ENCODE data around the gene KLHL36. TPM values are rescaled to one million over a fixed set of nuclear protein-coding genes. Genes with fewer than 3 reads are reported as not detected.

KLHL36 gene
- total and polyA plus RNA-seq, 9 of the 15 experiments (the other 6 are each of a cell fraction or from before 2014, with no cell fraction given), result 2.1 to 51.2 (median 18.5) TPM

- no peak for FAIRE-seq
- WGBS (ENCODE audit: insufficient coverage, low coverage, missing lambda C conversion rate), result 54% methylated on average over 16 of the region's 16 CpGs
- POLR2A ChIA-PET, result interaction anchor here (1.0 kb wide), 1 partner anchor 125 kb away, joined by 5 read pairs; no protein-coding TSS in a partner anchor
Measured at GRCh38 chr16:84630446-84631152, 17.7 kb upstream of the KLHL36 start.

More at GRCh38 chr16:84630446-84631152, 17.7 kb upstream of the KLHL36 start:
- Histone ChIP-seq H4K20me1 (replicated peaks; ENCODE audit: control insufficient read depth, insufficient read depth, low read length) (no peaks in the 10 kb centered on the region), H3K9ac (ENCODE audit: insufficient read depth in 1 of 2, low read depth in 2 of 2, low read length in 2 of 2) (no peak overlapping the region), H3K27me3 (ENCODE audit: control insufficient read depth in 2 of 2, insufficient read depth in 2 of 2, low read length in 2 of 2) (peaks cover 8 to 10% of the 10 kb centered on the region in 2 experiments; a peak in 2 of 5 replicates), H3K9me3 (replicated peaks; ENCODE audit: control insufficient read depth, insufficient read depth, low read depth, low read length) (no peaks in the 10 kb centered on the region), H3K4me1 (replicated peaks in 1 of 2; ENCODE audit: control insufficient read depth in 2 of 2, insufficient read depth in 2 of 2, low read length in 2 of 2) (peaks cover 0 to 6% of the 10 kb centered on the region in 2 experiments; a peak in 1 of 5 replicates), H3K4me2 (ENCODE audit: insufficient read depth, low read length) (no peak overlapping the region), H3K9me1 (ENCODE audit: control insufficient read depth, insufficient read depth, low read length) (no peaks in the 10 kb centered on the region), H2AFZ (ENCODE audit: low read depth, low read length) (no peak overlapping the region), H3K4me3 (no peak overlapping the region), H3K27ac (ENCODE audit: extremely low read depth, low read depth, low read length) (no peak overlapping the region), H3K36me3 (ENCODE audit: control insufficient read depth, insufficient read depth, low read length) (no peaks in the 10 kb centered on the region), H3K79me2 (ENCODE audit: control insufficient read depth, insufficient read depth, low read length) (no peaks in the 10 kb centered on the region)
- intact Hi-C loops (cut with micrococcal nuclease) (no loop called here), in situ Hi-C loops (cut with MboI) (no loop called here)
- no TSS peak for BruUV-seq (replicated peaks)
- DNase-seq (ENCODE audit: extremely low read depth in 1 of 4, low spot score in 3 of 4) (no peak), ATAC-seq (no peak)
- no peak for TF ChIP-seq E2F8 (IDR thresholded peaks at IDR 0.05; ENCODE audit: low read depth, partially characterized antibody)
- TF ChIP-seq ZNF121 (CRISPR knock-in tag; conservative IDR thresholded peaks at IDR 0.05), result peak; percentile 72
- CTCF ChIA-PET (ENCODE audit: low intra/inter-chr PET ratio), result no interaction called here
